ENCODE measurements around the gene INTS13. TPM values are rescaled to one million over a fixed set of nuclear protein-coding genes. Genes with fewer than 3 reads are reported as not detected.

Gene INTS13
- total and polyA plus RNA-seq, 2 donors (not counting 3 experiments of a cell fraction or from before 2014, with no cell fraction given): 8.7 to 35.9 TPM

GRCh38 chr12:26937443-26937862 lies 328 bp downstream of the INTS13 start:
- FAIRE-seq: no peak
- DNase-seq (ENCODE audit: low read depth, low spot score): no peak
- TF ChIP-seq, protein P1, sequence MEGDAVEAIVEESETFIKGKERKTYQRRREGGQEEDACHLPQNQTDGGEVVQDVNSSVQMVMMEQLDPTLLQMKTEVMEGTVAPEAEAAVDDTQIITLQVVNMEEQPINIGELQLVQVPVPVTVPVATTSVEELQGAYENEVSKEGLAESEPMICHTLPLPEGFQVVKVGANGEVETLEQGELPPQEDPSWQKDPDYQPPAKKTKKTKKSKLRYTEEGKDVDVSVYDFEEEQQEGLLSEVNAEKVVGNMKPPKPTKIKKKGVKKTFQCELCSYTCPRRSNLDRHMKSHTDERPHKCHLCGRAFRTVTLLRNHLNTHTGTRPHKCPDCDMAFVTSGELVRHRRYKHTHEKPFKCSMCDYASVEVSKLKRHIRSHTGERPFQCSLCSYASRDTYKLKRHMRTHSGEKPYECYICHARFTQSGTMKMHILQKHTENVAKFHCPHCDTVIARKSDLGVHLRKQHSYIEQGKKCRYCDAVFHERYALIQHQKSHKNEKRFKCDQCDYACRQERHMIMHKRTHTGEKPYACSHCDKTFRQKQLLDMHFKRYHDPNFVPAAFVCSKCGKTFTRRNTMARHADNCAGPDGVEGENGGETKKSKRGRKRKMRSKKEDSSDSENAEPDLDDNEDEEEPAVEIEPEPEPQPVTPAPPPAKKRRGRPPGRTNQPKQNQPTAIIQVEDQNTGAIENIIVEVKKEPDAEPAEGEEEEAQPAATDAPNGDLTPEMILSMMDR (IDR thresholded peaks at IDR 0.05; ENCODE audit: extremely low read depth in 1 of 2, insufficient read depth in 1 of 2, low read depth in 1 of 2, low read length in 2 of 2): no peak
- TF ChIP-seq POLR2A (IDR thresholded peaks at IDR 0.05; ENCODE audit: low read depth, low read length) (no peak), FOS (IDR thresholded peaks at IDR 0.05; ENCODE audit: borderline replicate concordance, insufficient read depth, low read length) (no peak), GATA2 (IDR thresholded peaks at IDR 0.05; ENCODE audit: insufficient read depth, insufficient read length, low read depth, low read length) (peak; percentile 9)
- peak overlapping the region; percentile 96 for H3K4me2 ChIP-seq (ENCODE audit: insufficient read depth, low read length)
- peak overlapping the region; percentile 2 for H2AFZ ChIP-seq (ENCODE audit: low read depth, low read length)
- H3K9me3 ChIP-seq (replicated peaks; ENCODE audit: control insufficient read depth, insufficient read depth, low read length): no peaks in the 10 kb centered on the region
- ChIA-PET CTCF (no interaction called here), POLR2A (no interaction called here)
- H3K4me3 ChIP-seq (replicated peaks in 1 of 3; ENCODE audit: insufficient read depth in 1 of 3, low read depth in 1 of 3, low read length in 3 of 3): peak overlapping the region; percentile 49 to 94 (median 91)
- H3K9me1 ChIP-seq (replicated peaks; ENCODE audit: control insufficient read depth, extremely low read depth, insufficient read depth, low read length): no peaks in the 10 kb centered on the region
- peaks cover 0 to 3% of the 10 kb centered on the region in 2 experiments for H3K36me3 ChIP-seq (ENCODE audit: control insufficient read depth in 2 of 2, extremely low read depth in 1 of 2, insufficient read depth in 2 of 2, low read length in 2 of 2)
- peaks cover 80% of the 10 kb centered on the region for H3K79me2 ChIP-seq (ENCODE audit: control insufficient read depth, insufficient read depth, low read length)
- dilution Hi-C loops (cut with MboI; ENCODE audit: extremely low pct_ligation_motif_present, low sequenced_read_pairs): no loop called here
- intact Hi-C loops (cut with micrococcal nuclease): loop anchor here (5.0 to 10.0 kb wide), 2 partner anchors 357 to 765 kb away; no protein-coding TSS in a partner anchor
- no peaks in the 10 kb centered on the region for H3K27me3 ChIP-seq (ENCODE audit: control insufficient read depth in 2 of 2, insufficient read depth in 2 of 2, low read length in 2 of 2)
- no peaks in the 10 kb centered on the region for H4K20me1 ChIP-seq (replicated peaks; ENCODE audit: control insufficient read depth, extremely low read depth, insufficient read depth, low read length)
- H3K27ac ChIP-seq (ENCODE audit: insufficient read depth, low read depth, low read length): peak overlapping the region; percentile 82
- H3K9ac ChIP-seq (replicated peaks; ENCODE audit: extremely low read depth, insufficient read depth, low read length): peak overlapping the region; percentile 86
- H3K4me1 ChIP-seq (ENCODE audit: control insufficient read depth, extremely low read depth, insufficient read depth, low read length): peaks cover 46% of the 10 kb centered on the region
- BruUV-seq (replicated peaks): no TSS peak

Data from endothelial cell of umbilical vein (primary cell).